Fibroblast of the aortic adventitia (primary cell): Measurements from ENCODE around the gene ZBP1. TPM values are rescaled to one million over a fixed set of nuclear protein-coding genes. Genes with fewer than 3 reads are reported as not detected.

Source experiments
- DNase-seq: peaks from one replicate; pipeline ENCODE4 v3.0.0-alpha.2; 2010; ENCODE audit warnings: low read depth
- H3K4me3 ChIP-seq: 2 replicates; pipeline ENCODE4 v1.5.1; 2011; ENCODE audit warnings: low read depth, mild to moderate bottlenecking, control low read depth, low read length, moderate library complexity
- CTCF ChIP-seq: IDR thresholded peaks from 2 replicates; pipeline ENCODE4 v1.5.1; 2011; ENCODE audit warnings: mild to moderate bottlenecking, low read length, control low read depth, inconsistent platforms; ENCODE audit not compliant: insufficient read depth
- total RNA-seq: library from RNA; depleted of rRNA; stranded (reverse); fragments of >200 nt; gene quantifications from 2 replicates; pipeline ENCODE4 v1.2.3, GENCODE V29; 2012; ENCODE audit warnings: low replicate concordance

Gene ZBP1
- total RNA-seq, 1 donor: not detected

DNA sequence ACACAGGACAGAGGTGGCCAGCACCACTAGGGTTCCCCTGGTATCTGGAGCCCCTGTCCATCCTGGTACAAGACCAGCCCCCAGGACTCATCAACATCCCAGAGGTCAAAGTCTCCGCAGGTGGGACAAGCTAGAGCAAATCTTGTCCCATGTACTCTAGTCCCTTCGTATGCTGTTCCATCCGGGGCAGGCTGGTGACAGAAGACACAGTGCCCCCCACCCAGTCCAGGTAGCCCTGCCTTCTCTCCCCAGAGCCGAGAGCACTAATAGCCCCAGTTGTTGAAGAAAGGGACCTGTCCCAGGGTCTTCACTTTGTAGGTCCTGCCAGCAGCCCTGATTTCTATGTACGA is 38.2 kb downstream of the ZBP1 start:
- no peak for DNase-seq
- H3K4me3 ChIP-seq: no peak overlapping the region
- no peak for TF ChIP-seq CTCF

DNA sequence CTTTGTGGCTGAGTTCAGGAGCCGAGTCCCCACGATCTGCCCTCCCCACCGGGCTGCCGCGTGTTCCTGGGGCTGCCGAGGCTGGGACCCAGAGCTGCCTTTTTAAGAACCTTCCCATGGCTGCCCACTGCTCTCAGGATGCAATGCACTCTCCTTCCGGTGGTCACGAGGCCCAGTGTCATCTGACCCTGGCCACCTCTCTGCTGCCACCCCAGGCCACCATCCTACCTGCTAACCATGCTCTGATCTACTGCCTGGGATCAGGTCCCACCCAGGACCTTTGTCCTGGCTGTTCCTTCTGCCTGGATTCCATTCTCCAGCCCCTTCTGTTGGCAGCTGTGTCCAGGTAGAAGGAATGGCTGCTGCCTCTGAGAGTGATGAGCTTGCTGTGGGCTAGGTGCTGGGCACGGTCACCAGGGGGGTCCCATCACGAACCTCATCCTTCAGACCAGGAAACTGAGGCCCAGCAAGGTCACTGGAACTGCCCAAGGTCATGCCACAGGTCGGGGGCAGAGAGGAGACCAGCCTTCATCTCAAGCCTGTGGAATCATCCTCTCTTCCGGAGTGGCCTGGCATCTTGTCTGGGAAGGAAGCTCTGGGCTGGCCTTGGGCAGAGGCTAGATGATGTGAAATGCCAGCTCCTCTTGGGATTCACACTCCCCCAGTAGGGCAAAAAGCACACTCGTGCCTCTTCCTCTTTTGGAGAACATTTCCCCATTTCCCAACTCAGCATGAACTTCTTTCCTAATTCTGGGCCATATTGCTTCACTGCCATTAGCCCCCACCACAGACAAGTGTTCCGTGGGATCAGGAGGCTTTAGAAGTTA is 38.8 kb downstream of the ZBP1 start:
- no peak for TF ChIP-seq CTCF
- no peak for DNase-seq
- no peak overlapping the region for H3K4me3 ChIP-seq

DNA sequence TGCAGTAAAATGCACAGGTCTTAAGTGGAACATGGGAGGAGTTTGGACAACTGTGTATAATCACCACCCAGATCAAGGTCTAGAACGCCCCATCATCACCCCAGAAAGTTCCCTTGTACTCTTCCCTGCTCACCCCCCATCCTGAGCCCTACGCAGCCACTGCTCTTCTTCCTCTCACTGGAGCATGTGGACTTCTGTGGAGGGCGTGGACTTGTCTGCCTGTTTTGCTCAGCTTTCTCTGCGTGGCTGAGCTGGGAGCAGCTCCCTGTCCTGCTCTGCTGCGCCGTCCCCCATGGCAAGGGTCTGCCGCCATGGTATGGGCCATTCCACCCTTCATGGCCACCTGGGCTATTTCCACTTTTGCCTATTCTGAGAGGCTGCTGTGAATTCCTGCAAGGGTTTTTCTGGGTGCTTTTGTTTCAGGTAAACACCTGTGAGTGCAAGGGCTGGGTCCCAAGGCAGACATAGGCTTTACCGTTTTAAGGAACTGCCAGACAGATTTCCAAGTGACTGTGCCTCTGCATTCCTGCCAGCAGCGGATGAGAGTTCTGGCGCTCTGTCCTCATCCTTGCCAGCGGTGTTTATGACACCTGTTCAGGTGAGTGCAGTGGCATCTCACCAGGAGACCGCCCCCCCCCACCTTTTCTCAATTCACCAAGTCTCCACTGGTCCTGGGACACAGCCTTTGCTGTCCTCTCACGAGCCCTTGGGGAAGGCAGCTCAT is 39.6 kb downstream of the ZBP1 start:
- no peak for DNase-seq
- no peak for TF ChIP-seq CTCF
- no peak overlapping the region for H3K4me3 ChIP-seq

DNA sequence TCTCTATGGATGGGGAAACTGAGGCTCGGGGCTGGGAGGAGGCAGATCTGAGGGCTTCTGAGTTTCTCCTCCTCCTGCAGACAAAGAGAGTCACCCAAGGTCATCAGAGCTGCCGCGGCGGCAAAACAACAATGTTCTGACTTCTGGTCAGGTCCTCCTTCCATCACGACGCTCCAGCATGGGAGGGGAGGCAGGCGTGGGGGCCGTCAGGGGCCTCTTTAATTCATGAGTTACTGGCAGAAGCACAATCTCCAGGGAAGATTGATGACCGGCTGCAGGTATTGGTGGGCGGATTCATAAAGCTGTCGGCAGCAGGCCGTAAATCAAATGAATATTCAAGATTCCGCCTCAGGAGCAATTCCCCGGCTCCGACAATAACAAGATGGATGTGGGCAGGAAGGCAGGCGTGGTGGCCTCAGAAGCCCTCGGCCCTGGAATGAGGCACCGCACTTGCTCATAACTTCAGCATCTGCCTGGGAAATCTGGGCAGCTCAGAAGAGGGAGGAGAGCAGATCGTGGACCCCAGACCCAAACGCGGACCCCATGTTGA is 40.3 kb downstream of the ZBP1 start:
- no peak overlapping the region for H3K4me3 ChIP-seq
- DNase-seq: no peak
- no peak for TF ChIP-seq CTCF

DNA sequence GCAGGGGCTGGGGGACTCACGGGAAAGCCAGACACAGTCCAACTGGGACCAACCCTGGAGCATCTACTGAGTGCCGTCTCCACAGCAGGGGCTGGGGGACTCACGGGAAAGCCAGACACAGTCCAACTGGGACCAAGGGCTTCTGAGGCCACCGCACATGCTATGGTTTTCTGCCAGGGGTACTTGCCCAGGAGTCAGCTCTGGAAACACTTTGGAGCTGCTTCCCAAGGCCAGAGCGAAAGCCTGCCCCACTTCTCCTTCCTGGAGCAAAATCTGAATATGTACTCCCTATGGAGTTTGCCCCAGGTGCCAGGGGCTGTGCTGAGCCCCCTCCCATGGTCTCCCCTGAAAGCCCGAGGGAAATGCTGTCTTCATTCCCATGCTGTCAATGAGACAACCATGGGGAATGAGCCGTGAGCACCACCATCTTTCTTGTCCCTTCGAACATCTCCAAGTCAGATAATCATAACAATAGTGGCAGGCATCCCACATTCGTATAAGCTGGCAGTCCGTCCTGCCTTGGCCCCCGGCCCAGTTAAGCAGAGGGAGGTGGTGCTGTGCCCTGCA is 40.8 kb downstream of the ZBP1 start:
- H3K4me3 ChIP-seq: no peak overlapping the region

More for the DNA sequence above, 40.8 kb downstream of the ZBP1 start:
- no peak for TF ChIP-seq CTCF
- no peak for DNase-seq
